Measurements from ENCODE around the gene FAT4.

FAT4 gene

GRCh38 chr4:125319311-125319710, 4.6 kb downstream of the FAT4 start:
- DNase-seq = no peak

- DNase-seq = no peak
Measured at GRCh38 chr4:125321709-125322365, 7.1 kb downstream of the FAT4 start.

- no peak for DNase-seq
Measured at GRCh38 chr4:125322366-125322730, 7.6 kb downstream of the FAT4 start.

GRCh38 chr4:125323654-125324053, 8.9 kb downstream of the FAT4 start:
- DNase-seq = no peak

GRCh38 chr4:125325733-125326132, 11.0 kb downstream of the FAT4 start:
- DNase-seq = no peak

GRCh38 chr4:125331116-125331515, 16.4 kb downstream of the FAT4 start:
- no peak for DNase-seq

- no peak for DNase-seq
Measured at GRCh38 chr4:125334926-125335325, 20.2 kb downstream of the FAT4 start.

- no peak for DNase-seq
Measured at GRCh38 chr4:125338814-125339213, 24.1 kb downstream of the FAT4 start.

GRCh38 chr4:125344198-125344597, 29.4 kb downstream of the FAT4 start:
- DNase-seq = no peak

- DNase-seq = no peak
Measured at GRCh38 chr4:125346616-125347015, 31.9 kb downstream of the FAT4 start.

GRCh38 chr4:125350470-125351135, 35.8 kb downstream of the FAT4 start:
- no peak for DNase-seq

GRCh38 chr4:125352521-125352920, 37.8 kb downstream of the FAT4 start:
- DNase-seq = no peak

GRCh38 chr4:125353131-125353530, 38.4 kb downstream of the FAT4 start:
- DNase-seq = no peak

- no peak for DNase-seq
Measured at GRCh38 chr4:125355791-125356190, 41.0 kb downstream of the FAT4 start.

GRCh38 chr4:125357675-125358074, 42.9 kb downstream of the FAT4 start:
- no peak for DNase-seq

- no peak for DNase-seq
Measured at GRCh38 chr4:125358453-125358852, 43.7 kb downstream of the FAT4 start.

- no peak for DNase-seq
Measured at GRCh38 chr4:125359363-125359762, 44.6 kb downstream of the FAT4 start.

- no peak for DNase-seq
Measured at GRCh38 chr4:125359960-125360634, 45.3 kb downstream of the FAT4 start.

GRCh38 chr4:125360727-125361126, 46.0 kb downstream of the FAT4 start:
- no peak for DNase-seq

Data from activated CD4-positive, alpha-beta T cell treated with anti-CD3 and anti-CD28 coated beads, Interleukin-2, amount 50 U/mL, for 48 hours (primary cell).